ENCODE data around the gene TOLLIP. TPM values are rescaled to one million over a fixed set of nuclear protein-coding genes. Genes with fewer than 3 reads are reported as not detected.

TOLLIP gene
- total and polyA plus RNA-seq, 9 donors = 14.1 to 60.8 (median 44.8) TPM

GRCh38 chr11:1231396-1232020, 77.9 kb downstream of the TOLLIP start:
- intact Hi-C loops (cut with DNase I) = no loop called here
- Histone ChIP-seq H3K27ac (no peak overlapping the region), H3K36me3 (no peaks in the 10 kb centered on the region), H3K9me3 (no peaks in the 10 kb centered on the region), H3K4me3 (no peak overlapping the region), H3K27me3 (no peaks in the 10 kb centered on the region), H3K4me1 (ENCODE audit: insufficient read depth) (no peaks in the 10 kb centered on the region)
- no peak for TF ChIP-seq EP300 (IDR thresholded peaks at IDR 0.05)
- no peak for TF ChIP-seq CTCF (IDR thresholded peaks at IDR 0.05)
- no peak for TF ChIP-seq POLR2A (IDR thresholded peaks at IDR 0.05)
- 44 to 49% (median 47%) methylated on average over 15 to 22 of the region's 22 CpGs for WGBS, 3 donors
- peak in 1 of 5 donors; percentile 12 for DNase-seq

- H3K27me3 ChIP-seq = no peaks in the 10 kb centered on the region
- no peaks in the 10 kb centered on the region for H3K9me3 ChIP-seq
- no peak overlapping the region for H3K27ac ChIP-seq
- intact Hi-C loops (cut with DNase I) = no loop called here
- DNase-seq = peak in 1 of 5 donors; percentile 13
- no peak for TF ChIP-seq CTCF (IDR thresholded peaks at IDR 0.05)
- no peak for TF ChIP-seq POLR2A (IDR thresholded peaks at IDR 0.05)
- TF ChIP-seq EP300 (IDR thresholded peaks at IDR 0.05) = no peak
- no peaks in the 10 kb centered on the region for H3K36me3 ChIP-seq
- no peak overlapping the region for H3K4me3 ChIP-seq
- 49 to 70% (median 49%) methylated on average over 34 to 45 of the region's 45 CpGs for WGBS, 3 donors
- no peaks in the 10 kb centered on the region for H3K4me1 ChIP-seq (ENCODE audit: insufficient read depth)
Observed at GRCh38 chr11:1230456-1231395, 78.7 kb downstream of the TOLLIP start.

GRCh38 chr11:1230121-1230455, 79.3 kb downstream of the TOLLIP start:
- intact Hi-C loops (cut with DNase I) = no loop called here
- no peaks in the 10 kb centered on the region for H3K4me1 ChIP-seq (ENCODE audit: insufficient read depth)
- TF ChIP-seq CTCF (IDR thresholded peaks at IDR 0.05) (no peak), EP300 (IDR thresholded peaks at IDR 0.05) (no peak), POLR2A (IDR thresholded peaks at IDR 0.05) (no peak)
- no peaks in the 10 kb centered on the region for H3K27me3 ChIP-seq
- 76 to 90% (median 86%) methylated on average over 5 of the region's 5 CpGs for WGBS, 3 donors
- no peak overlapping the region for H3K27ac ChIP-seq
- no peak overlapping the region for H3K4me3 ChIP-seq
- H3K36me3 ChIP-seq = no peaks in the 10 kb centered on the region
- no peaks in the 10 kb centered on the region for H3K9me3 ChIP-seq
- DNase-seq = no peak

- peak in 1 of 5 donors; percentile 7 for DNase-seq
- no peaks in the 10 kb centered on the region for H3K27me3 ChIP-seq
- no peak overlapping the region for H3K4me3 ChIP-seq
- H3K36me3 ChIP-seq = no peaks in the 10 kb centered on the region
- WGBS, 3 donors = 68 to 81% (median 76%) methylated on average over 26 to 27 of the region's 27 CpGs
- no peaks in the 10 kb centered on the region for H3K9me3 ChIP-seq
- intact Hi-C loops (cut with DNase I) = no loop called here
- no peak overlapping the region for H3K27ac ChIP-seq
- TF ChIP-seq CTCF (IDR thresholded peaks at IDR 0.05) (no peak), EP300 (IDR thresholded peaks at IDR 0.05) (no peak), POLR2A (IDR thresholded peaks at IDR 0.05) (no peak)
- H3K4me1 ChIP-seq (ENCODE audit: insufficient read depth) = no peaks in the 10 kb centered on the region
Observed at GRCh38 chr11:1229471-1230120, 79.8 kb downstream of the TOLLIP start.

All from ovary (tissue), 9 donors.